Measurements from ENCODE around the gene ODAD2. TPM values are rescaled to one million over a fixed set of nuclear protein-coding genes. Genes with fewer than 3 reads are reported as not detected.

ODAD2 gene
- total RNA-seq, 1 experiment from 2014 or later: not detected

DNA sequence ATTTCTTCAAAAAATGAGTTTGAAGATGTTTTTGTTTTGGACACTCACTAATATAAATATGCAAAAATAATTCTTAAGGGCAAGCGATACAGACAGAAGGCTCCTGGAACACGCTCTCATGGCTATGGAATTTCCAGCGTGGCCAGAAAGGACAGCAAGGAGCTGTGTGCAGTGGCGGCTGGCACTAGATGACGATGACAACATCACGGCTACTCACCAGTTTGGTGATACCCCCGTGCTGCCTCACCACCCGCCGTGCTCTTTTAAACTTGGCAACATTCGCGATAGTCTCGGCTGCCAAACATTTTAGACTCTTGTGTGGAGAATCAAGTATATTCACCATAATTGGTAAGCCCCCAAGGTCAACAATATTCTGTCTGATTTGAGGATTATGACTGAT is 54.9 kb downstream of the ODAD2 start:
- no peak overlapping the region for H3K27ac ChIP-seq (ENCODE audit: low read length)
- no peak overlapping the region for H3K4me3 ChIP-seq (ENCODE audit: low read depth in 2 of 2, low read length in 2 of 2)
- POLR2A ChIA-PET: no interaction called here
- CTCF ChIA-PET: no interaction called here
- no peak for ATAC-seq
- intact Hi-C loops (cut with micrococcal nuclease; ENCODE audit: unreplicated experiment): no loop called here
- no peak for DNase-seq (ENCODE audit: low read depth, low spot score)
- H3K4me1 ChIP-seq (ENCODE audit: control insufficient read depth, insufficient read depth, low read length): no peaks in the 10 kb centered on the region
- TF ChIP-seq, protein P1, sequence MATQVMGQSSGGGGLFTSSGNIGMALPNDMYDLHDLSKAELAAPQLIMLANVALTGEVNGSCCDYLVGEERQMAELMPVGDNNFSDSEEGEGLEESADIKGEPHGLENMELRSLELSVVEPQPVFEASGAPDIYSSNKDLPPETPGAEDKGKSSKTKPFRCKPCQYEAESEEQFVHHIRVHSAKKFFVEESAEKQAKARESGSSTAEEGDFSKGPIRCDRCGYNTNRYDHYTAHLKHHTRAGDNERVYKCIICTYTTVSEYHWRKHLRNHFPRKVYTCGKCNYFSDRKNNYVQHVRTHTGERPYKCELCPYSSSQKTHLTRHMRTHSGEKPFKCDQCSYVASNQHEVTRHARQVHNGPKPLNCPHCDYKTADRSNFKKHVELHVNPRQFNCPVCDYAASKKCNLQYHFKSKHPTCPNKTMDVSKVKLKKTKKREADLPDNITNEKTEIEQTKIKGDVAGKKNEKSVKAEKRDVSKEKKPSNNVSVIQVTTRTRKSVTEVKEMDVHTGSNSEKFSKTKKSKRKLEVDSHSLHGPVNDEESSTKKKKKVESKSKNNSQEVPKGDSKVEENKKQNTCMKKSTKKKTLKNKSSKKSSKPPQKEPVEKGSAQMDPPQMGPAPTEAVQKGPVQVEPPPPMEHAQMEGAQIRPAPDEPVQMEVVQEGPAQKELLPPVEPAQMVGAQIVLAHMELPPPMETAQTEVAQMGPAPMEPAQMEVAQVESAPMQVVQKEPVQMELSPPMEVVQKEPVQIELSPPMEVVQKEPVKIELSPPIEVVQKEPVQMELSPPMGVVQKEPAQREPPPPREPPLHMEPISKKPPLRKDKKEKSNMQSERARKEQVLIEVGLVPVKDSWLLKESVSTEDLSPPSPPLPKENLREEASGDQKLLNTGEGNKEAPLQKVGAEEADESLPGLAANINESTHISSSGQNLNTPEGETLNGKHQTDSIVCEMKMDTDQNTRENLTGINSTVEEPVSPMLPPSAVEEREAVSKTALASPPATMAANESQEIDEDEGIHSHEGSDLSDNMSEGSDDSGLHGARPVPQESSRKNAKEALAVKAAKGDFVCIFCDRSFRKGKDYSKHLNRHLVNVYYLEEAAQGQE (IDR thresholded peaks at IDR 0.05; ENCODE audit: insufficient read depth in 1 of 2, low read depth in 2 of 2, low read length in 1 of 2): no peak
- TF ChIP-seq SIN3A (IDR thresholded peaks at IDR 0.05; ENCODE audit: borderline replicate concordance, insufficient read depth, low read depth, low read length): no peak
- TF ChIP-seq TCF7L2 (IDR thresholded peaks at IDR 0.05; ENCODE audit: low read depth, low read length): no peak
- no peak for TF ChIP-seq POLR2AphosphoS5 (IDR thresholded peaks at IDR 0.05; ENCODE audit: low read depth, low read length)
- TF ChIP-seq, protein P2, sequence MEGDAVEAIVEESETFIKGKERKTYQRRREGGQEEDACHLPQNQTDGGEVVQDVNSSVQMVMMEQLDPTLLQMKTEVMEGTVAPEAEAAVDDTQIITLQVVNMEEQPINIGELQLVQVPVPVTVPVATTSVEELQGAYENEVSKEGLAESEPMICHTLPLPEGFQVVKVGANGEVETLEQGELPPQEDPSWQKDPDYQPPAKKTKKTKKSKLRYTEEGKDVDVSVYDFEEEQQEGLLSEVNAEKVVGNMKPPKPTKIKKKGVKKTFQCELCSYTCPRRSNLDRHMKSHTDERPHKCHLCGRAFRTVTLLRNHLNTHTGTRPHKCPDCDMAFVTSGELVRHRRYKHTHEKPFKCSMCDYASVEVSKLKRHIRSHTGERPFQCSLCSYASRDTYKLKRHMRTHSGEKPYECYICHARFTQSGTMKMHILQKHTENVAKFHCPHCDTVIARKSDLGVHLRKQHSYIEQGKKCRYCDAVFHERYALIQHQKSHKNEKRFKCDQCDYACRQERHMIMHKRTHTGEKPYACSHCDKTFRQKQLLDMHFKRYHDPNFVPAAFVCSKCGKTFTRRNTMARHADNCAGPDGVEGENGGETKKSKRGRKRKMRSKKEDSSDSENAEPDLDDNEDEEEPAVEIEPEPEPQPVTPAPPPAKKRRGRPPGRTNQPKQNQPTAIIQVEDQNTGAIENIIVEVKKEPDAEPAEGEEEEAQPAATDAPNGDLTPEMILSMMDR (IDR thresholded peaks at IDR 0.05): no peak
- in situ Hi-C loops (cut with HindIII; ENCODE audit: low pct_unique_long_range_greater_than_20kb, low sequenced_read_pairs): no loop called here
- no peaks in the 10 kb centered on the region for H3K36me3 ChIP-seq (ENCODE audit: control insufficient read depth, insufficient read depth, low read length)
- H3K27me3 ChIP-seq (ENCODE audit: control insufficient read depth, insufficient read depth, low read length): no peaks in the 10 kb centered on the region
- H3K9me3 ChIP-seq (ENCODE audit: control insufficient read depth, insufficient read depth, low read depth, low read length): no peaks in the 10 kb centered on the region
- no TSS peak for BruUV-seq (replicated peaks)

DNA sequence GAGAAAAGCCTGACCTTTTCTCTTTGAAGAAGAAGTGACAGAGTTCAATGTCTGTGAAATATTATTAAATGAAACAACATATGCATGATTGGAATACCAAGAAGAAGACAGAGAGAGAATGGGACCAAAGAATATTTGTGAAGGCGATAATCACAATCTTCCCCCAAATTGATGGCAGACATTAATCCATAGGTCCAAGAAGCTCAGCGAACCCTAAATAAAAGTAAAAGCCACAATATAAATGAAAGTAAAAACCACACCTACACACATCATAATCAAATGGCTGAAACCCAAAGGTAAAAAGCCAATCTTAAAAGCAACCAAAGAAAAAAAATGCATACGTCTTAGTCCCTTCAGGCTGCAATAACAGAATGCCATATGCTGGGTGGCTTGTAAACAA is 84.0 kb downstream of the ODAD2 start:
- Histone ChIP-seq H3K27ac (ENCODE audit: low read length) (no peak overlapping the region), H3K9me3 (ENCODE audit: control insufficient read depth, insufficient read depth, low read depth, low read length) (no peaks in the 10 kb centered on the region), H3K4me1 (ENCODE audit: control insufficient read depth, insufficient read depth, low read length) (no peaks in the 10 kb centered on the region), H3K27me3 (ENCODE audit: control insufficient read depth, insufficient read depth, low read length) (no peaks in the 10 kb centered on the region), H3K4me3 (ENCODE audit: low read depth in 2 of 2, low read length in 2 of 2) (no peak overlapping the region), H3K36me3 (ENCODE audit: control insufficient read depth, insufficient read depth, low read length) (no peaks in the 10 kb centered on the region)
- ChIA-PET POLR2A (no interaction called here), CTCF (no interaction called here)
- BruUV-seq (replicated peaks): no TSS peak
- no peak for DNase-seq (ENCODE audit: low read depth, low spot score)
- in situ Hi-C loops (cut with HindIII; ENCODE audit: low pct_unique_long_range_greater_than_20kb, low sequenced_read_pairs): no loop called here
- intact Hi-C loops (cut with micrococcal nuclease; ENCODE audit: unreplicated experiment): no loop called here
- no peak for ATAC-seq
- TF ChIP-seq SIN3A (IDR thresholded peaks at IDR 0.05; ENCODE audit: borderline replicate concordance, insufficient read depth, low read depth, low read length): no peak
- no peak for TF ChIP-seq POLR2AphosphoS5 (IDR thresholded peaks at IDR 0.05; ENCODE audit: low read depth, low read length)
- TF ChIP-seq, protein P1 (IDR thresholded peaks at IDR 0.05; ENCODE audit: insufficient read depth in 1 of 2, low read depth in 2 of 2, low read length in 1 of 2): no peak
- TF ChIP-seq TCF7L2 (IDR thresholded peaks at IDR 0.05; ENCODE audit: low read depth, low read length): no peak
- TF ChIP-seq, protein P2 (IDR thresholded peaks at IDR 0.05): no peak
